HG03378 (cell line): Measurements from ENCODE around the gene FAM174B.

ENCODE experiments used
- ATAC-seq: cut with Tn5 transposase; IDR thresholded peaks from one replicate; pipeline ENCODE4 v1.9.1; 2021; ENCODE audit warnings: mild to moderate bottlenecking, moderate library complexity; ENCODE audit not compliant: unreplicated experiment

Gene FAM174B

GRCh38 chr15:92602267-92602593 lies 53.3 kb downstream of the FAM174B start:
- ATAC-seq: no peak

DNA sequence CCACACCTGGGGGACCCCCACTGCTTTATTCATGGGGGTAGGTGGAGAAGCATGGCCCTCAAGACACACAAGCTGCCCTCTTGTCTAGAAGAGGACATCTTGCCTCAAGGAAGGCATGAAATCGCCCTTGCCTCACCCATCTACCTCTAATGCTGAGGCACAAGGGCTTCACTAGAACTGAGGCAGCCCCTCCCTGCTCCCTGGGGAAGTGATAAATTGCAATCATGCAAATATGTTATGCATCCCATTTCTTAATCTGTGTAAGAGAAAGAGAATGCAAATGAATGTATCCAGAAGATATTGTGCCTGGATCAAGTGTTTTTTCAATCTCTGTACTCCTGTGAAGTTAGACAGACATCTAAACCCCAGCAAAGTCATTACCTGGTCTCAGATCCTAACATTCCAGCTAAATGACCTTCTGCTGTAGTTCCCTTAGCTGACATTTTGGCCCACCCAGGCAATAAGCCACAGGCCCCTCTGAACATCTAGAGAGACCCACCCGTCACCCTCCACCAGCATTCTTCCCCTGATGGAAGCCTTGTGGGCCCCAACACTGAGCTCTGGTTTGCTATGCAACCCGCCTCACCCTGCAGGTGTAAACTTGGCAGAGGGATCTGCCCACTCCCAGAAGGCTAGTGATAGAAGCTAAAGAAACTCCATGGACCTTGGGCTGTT lies 53.8 kb downstream of the FAM174B start:
- ATAC-seq: no peak

DNA sequence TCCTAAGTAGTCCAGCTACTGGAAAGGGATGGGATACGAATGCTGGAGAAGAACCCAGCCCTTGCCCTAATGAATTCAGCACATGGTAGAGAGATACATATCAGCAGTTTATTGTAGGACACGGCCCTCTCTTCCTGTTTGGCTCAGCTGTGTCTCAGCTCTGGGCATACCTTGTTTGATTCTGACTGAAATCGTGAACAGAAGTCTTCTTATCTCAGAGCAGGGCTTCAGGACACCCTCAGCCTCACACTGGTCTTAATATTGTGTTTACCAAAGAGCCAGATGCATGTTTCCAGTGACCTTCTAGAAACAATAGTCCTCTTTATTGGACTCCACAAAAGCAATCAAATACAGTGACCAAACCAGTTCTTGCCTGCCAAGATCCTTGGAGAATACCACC lies 54.7 kb downstream of the FAM174B start:
- ATAC-seq: no peak

- no peak for ATAC-seq
Observed at GRCh38 chr15:92599394-92599970, 56.1 kb downstream of the FAM174B start.

DNA sequence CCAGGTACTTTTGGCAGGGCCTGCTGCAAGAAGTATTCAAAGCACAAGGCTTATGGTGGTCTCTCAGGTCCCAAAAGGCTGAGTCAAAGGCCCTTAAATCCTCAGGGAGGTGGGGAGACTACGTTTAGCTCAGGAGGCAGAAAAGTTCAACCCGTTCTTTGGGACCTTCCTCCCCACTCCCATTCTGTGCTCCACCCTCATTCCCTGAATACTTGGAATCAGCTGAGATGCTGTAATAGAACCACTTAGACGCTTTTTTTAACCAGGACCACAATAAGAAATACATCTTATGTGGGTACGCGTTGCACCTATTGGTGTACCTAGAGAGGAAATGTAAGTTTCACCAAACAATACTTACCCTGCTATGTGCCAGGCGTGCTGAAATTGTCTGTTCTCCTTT lies 58.0 kb downstream of the FAM174B start:
- no peak for ATAC-seq

DNA sequence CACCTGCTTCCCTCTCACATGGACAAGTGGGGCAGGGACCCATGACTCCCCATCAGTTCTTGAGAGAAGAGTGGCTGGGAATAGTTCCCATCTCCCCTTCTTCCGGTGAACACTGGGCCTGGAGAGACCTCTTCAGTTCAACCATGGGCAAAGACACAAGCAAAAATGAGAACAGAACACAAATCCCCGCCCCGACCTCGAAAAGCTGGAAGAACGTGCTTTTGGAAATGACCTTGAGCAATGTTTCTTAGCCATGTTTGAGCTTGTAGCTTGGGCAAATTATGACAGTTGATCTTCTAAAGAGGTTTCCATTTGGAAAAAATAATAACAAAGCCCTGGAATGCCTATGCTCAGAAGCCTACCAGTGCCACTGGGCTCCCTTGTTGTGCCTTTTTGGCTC lies 59.0 kb downstream of the FAM174B start:
- no peak for ATAC-seq

- ATAC-seq: no peak
Observed at GRCh38 chr15:92595506-92596381, 59.8 kb downstream of the FAM174B start.

DNA sequence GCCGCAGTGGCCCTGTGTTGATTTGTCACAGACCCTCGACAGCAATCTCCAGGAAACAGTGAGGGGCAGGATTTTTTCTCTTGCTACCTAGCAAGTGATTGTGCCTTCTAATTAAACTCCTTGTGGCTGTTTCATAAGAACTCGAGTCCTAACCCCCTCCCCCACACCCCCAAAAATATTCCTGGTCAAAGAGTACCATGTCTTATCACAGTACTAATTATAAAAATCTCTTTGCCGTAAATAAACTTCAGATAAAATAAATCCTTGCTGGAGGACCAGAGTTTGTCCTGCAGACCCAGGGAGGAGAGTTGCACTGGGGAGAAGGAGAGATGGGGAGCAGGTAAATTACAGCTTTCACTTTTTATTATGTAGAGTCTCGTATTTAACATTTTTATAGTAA lies 64.3 kb downstream of the FAM174B start:
- no peak for ATAC-seq

DNA sequence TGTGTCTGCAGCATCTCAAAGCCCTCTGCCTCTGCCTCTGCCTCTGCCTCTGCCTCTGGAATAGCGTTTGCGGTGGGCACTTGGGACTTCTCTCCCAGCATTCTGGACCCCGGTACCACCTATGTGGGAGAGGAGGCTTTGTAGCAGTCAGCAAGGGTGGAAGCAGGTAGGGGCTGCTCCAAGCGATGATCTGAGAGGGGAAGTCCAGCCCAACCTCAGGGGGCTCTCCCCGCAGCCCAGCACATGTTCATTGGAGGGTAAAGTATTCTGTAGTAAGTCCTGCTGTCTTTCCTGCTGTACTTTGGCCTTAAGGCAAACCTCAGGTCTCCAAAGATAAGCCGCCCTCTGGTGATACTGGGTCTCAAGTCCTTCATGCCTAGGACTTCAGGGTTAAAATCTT lies 68.6 kb downstream of the FAM174B start:
- ATAC-seq: no peak

DNA sequence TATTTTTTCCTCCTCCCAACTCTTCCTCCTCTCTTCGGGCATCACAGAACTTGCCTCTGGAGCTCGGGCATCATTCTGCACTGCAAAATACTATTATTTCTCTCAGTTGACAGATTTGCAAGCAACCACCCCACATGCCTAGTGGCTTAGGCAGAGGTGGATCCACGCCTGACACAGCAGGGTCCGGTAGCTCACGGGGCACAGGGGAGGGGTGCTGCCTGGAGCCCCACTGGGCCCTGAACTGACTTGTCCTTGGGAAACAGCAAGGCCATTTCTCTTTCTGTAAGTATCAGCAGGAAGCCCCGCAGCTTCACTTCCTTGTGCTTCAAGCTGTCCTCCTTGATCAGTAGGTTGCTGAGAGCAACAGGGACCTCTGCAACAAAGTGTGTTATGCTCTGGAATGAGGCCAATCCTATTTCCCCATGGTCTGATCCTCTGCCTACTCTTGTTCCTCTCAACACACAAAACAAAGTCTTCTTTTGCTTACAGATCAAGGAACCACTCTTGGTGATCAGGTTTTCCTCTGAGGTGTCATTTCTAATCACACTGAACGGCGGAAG lies 69.1 kb downstream of the FAM174B start:
- no peak for ATAC-seq

- no peak for ATAC-seq
Observed at GRCh38 chr15:92584105-92584504, 71.5 kb downstream of the FAM174B start.

GRCh38 chr15:92583096-92584034 lies 72.2 kb downstream of the FAM174B start:
- no peak for ATAC-seq

- ATAC-seq: no peak
Observed at GRCh38 chr15:92582206-92582605, 73.4 kb downstream of the FAM174B start.

DNA sequence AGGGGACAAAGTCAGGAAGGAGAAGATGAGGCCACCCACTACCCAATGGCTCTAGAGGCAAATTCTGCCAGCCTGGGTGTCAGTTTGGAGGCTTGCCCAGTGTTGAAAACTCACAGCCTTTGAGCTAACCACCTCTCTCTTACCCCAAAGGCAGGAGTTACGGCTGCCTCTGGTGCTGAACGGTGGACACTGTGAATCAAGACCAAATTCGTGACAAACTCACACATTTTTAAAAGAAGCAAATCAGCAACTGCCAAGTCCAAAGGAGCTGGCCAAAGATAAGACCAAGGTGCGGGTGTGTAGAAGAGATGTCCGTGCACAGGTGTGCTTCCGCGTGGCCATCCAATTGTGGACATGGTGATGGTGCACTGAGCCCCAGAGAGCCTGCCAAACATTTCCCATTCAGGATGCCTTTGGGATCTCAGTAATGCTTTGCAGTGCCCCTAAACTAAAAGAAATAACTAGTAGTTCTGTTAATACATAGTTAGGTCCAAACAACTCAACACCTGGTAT lies 74.6 kb downstream of the FAM174B start:
- no peak for ATAC-seq

DNA sequence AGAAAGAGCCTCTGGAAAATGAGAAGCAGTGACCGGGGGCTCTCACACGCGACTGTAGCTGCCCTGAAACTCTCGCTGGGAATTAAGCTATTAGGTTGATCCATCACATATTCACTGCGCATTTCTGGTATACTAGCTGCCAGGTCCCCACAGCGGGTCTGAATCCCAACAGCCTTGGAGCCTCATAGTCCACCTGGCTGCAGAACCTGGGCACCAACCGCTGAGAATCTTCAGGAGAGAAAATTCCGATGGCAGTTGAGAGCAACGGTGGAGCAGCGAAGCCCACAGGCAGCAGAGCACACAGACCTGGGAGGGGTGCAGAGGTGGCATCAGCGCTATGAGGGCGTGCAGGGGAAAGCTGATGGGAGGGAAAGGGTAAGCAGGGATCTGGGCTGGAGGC lies 75.1 kb downstream of the FAM174B start:
- ATAC-seq: no peak

- no peak for ATAC-seq
Observed at GRCh38 chr15:92579931-92580470, 75.6 kb downstream of the FAM174B start.

DNA sequence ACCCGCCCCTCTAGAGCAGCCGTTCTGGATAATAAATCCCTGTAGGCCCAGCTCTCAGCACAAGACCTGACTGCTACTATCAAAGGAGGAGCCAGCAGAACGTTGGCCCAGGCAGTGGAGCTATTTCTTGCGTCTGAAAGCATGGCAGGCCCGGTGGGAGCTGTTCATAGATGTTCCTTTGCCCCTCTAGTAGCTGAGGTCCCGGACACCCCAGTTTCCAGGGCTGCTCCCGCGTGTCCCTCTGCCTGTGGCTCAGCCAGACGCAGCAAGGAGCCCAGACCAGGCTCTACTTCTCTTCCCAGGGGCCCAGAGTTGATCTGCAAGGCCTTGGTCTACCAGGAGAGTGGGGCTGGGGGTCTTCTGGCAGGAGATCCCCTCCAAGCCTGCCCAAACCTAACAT lies 76.1 kb downstream of the FAM174B start:
- no peak for ATAC-seq

DNA sequence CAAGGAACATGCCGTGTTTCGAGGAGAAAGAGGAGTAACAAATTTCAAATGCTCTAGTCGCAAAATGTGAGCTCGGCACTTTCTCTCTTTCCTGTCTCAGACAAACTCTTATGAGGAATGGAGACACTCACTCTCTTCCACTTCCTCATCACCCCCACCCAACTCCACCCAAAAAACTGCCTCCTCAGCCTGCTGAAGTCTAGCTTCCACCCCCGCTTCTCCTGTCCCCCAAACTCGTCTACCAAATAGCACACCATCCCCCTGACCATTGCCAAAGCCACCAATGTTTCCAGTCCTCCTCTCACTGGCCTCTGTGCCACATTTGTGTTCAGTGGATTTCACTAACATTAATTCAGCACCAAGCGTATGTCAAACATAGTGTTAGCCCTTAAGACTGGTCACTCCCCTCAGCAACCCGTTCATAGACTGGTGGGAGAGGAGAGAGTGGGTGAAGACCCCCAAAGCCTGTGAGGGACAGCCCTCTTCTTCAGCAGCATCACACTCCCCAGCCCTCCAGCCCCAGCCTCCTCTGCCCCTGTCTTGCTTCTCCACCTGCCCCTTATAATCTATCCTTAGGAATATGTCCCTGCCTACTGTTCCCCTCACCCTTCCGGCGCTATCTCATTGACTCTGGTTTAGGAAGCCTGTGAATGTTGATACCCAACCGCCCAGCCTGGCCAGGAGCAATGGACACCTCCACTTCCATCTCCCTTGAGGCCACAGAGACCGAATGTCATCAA lies 77.3 kb downstream of the FAM174B start:
- no peak for ATAC-seq

DNA sequence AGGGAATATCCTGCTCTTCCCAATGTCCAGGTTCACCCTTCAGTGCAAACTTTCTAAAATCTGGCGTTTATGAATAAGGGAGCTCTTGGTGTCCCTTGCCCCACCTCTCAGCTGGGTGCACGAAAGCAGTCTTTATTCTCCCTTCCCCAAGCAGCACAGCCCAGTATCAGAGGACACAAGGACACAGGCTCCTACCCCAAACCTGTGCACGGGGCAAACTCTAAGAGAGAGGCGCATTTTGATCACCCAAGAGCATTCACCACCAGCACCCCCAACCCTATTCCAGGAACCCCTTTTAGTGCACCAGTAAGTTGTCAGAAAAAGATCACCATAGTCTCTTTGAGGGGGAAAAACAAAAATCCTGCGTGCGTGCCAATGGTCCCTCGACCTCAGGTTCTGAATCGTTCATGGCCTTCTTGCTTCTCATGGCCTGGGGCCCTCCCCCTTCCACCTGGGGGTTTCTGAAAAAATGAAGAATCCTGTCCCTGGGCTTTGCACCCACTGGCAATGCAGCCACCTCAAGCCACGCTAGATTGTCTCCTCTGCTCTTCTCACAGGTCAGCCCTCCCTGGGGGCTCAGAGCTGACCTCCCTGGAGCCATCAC lies 78.9 kb downstream of the FAM174B start:
- ATAC-seq: no peak
